ENCODE measurements around the gene ELMO1.

The ELMO1 gene

DNA sequence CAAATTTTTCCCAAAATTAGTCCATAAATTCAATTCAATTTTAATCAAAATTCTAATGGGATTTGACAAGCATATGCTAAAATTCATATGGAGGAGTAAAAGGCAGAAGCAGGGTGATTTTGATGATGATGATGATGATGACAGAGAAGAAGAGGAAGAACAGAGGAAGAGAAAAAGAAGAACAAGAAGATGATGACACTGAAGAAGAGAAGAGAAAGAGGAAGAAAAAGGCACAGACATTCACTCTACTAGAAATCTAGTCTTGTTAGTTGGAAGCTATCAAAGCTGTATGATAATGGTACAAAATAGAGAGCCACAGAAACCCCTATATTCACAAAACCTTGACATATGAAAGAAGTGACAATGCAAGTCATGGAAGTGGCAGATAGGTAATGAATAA is 157.9 kb downstream of the ELMO1 start:
- no peak for DNase-seq

GRCh38 chr7:37289781-37290180 is 158.9 kb downstream of the ELMO1 start:
- no peak for DNase-seq

GRCh38 chr7:37289367-37289766 is 159.3 kb downstream of the ELMO1 start:
- no peak for DNase-seq

DNA sequence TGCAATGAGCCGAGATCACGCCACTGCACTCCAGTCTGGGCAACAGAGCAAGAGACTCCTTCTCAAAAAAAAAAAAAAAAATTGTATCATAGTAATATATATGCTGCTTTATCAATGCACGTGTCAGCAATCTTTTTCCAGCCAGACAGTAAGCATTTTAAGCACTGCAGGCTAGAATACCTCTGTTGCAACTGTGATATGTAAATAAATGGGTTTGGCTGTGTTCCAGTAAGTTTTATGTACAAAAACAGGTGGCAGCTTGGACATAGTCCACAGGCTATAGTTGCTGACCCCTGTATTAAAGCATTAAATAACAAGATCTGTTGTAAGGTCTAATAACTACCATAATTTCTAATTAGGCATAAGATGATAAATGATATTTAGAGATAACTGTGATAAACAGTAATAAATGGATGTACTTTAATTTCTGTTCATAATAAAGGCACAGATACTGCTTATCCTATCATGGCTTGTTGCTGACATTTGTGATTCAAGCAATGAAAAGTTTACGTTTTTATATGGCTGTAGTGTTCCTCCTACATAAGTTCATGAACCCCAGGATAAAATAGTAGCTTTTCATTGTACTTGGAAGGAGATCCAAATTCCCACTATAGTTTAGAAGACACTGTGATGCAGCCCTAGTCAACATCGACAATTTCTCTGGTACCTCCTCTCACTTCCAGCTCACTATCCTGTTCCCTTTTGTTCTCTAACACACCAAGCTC is 161.4 kb downstream of the ELMO1 start:
- no peak for DNase-seq

GRCh38 chr7:37286454-37286832 is 162.2 kb downstream of the ELMO1 start:
- no peak for DNase-seq

DNA sequence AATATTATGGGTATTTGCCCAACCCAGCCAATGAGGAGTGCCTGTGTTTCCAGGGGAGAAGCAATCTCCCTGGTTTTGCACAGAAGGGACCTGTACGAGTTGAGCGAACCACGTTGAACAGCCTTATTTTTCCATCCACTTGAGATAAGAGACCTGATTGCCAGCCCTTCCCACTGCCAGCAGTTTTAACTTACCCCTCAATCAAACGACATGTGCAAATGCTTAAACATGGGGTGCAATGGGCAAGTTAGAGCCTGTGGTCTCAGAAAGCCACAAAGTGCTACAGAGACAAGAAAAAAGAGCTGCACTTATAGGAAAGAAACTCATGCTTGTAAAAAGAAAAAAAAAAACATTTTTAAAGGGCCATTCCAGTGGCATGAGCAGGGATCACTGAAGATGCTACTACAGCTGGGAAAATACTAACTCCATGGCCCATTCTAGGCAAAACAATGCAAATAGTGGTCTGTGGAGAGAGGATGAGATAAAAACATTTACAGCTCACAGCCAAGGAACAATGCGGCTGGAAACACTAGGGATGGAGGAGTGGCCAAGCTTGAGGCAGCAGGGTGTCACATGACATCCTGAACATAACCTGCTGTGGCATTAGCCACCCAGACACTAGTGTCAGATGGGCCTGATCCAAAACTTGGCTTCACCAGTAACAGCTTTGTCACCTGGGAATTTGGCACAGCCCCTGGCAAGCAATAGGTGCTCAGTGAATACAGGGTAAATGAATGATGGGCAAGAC is 162.8 kb downstream of the ELMO1 start:
- no peak for DNase-seq

- no peak for DNase-seq
These were observed 163.8 kb downstream of the ELMO1 start for GRCh38 chr7:37284805-37285231.

- no peak for DNase-seq
These were observed 164.4 kb downstream of the ELMO1 start for GRCh38 chr7:37284285-37284684.

GRCh38 chr7:37283716-37284115 is 164.9 kb downstream of the ELMO1 start:
- no peak for DNase-seq

- no peak for DNase-seq
These were observed 165.7 kb downstream of the ELMO1 start for GRCh38 chr7:37282927-37283326.

DNA sequence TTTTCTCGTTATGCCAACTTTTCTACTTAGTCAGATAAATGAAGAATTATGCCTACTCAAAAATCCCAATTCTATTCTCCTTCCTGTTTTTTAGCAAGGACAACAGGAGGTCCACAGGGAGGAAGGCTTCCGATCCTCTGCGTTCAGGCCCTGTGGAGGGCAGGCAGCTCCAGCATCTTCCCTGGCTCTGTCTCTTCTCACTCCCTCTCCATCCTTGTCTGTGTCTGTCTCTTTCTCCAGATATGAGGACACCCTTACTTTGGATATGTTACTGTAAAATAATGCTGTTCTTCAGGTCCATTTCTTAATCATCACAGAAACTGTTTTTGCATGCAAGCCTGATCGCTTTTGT is 166.6 kb downstream of the ELMO1 start:
- no peak for DNase-seq

GRCh38 chr7:37281368-37282092 is 167.1 kb downstream of the ELMO1 start:
- no peak for DNase-seq

DNA sequence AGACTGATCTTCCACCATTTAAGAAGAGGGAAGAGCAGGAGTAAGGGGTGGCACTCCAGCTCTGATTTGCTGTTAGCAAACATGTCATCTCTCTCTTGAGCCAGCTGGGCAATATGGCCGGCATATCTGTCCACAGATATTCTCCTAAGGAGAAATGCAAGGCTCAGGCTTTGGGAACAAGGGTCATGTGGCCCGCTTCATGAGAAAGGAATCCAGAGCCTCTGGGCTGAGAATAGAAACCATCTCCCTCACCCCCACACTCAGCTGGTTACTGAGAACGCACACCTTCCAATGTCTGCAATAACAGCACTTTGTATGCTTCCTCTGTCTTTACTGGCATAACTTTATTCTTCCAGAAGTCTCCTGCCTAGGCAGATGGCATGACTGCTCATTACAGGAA is 171.2 kb downstream of the ELMO1 start:
- DNase-seq: no peak

DNA sequence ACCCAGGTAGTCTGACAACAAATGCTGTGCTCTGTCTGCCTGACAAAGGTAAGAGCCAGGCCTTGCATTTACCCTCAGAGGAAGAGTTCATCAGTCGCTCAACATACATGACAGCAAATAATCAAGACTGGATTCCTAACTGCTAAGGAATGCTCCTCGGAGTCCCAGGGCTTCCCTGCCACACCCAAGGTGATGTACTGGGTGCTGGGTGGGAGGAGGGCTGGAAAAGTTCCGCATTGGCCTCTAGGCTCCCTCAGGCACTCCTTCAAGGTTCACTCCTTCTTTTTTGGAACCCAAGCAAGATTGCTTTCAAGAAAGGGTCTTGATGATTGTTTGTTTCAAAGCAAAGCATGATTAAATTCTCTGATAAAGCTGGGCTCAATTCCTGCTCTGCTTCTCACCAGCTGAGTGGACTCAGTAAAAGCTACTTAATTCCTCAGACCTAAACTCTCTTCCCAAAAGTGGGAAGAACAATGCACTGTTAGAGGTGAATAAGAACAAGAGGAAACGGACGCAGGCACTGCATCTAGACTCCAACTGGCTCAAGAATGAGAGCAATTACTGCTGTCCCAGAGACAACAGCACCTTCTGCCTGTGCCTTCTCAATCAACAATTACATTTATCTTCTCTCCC is 173.5 kb downstream of the ELMO1 start:
- DNase-seq: no peak

DNA sequence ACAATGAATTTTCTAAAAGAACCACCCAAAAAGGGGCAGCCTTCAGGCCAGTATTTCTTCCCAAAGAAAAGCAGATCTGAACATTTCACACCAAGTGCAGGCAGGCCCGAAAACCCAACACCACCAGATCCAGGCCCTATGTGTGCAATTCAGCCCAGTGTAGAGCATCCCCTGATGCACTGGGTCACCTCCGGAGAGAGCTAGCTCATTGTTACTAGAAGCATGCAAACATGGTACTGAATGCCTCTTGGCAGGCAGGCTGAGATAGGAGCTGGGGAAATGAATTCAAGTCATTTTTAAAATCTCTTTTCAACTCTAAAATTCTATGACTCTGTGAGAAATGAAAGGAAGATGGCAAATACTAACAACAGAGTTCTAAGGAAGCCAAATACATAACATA is 174.8 kb downstream of the ELMO1 start:
- no peak for DNase-seq

GRCh38 chr7:37269711-37270508 is 178.8 kb downstream of the ELMO1 start:
- DNase-seq: no peak

DNA sequence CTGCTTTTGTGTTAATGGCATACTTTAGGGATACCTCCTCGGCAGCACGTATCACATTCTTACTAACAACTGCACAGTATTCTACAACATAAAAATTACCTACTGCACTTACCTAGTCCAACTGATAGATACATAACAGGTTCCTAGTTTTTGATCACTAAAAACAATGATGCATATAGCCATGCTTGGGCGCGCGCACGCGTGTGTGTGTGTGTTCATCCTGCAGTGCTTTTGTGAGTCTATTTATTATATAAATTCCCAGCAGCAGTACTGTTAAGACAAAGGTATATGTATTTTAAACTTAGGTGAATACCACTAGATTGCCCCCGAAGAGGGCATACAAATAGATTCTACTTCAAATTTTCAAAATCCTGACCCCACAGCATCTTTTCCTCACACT is 181.4 kb downstream of the ELMO1 start:
- DNase-seq: no peak

- DNase-seq: no peak
These were observed 182.8 kb downstream of the ELMO1 start for GRCh38 chr7:37265876-37266275.

DNA sequence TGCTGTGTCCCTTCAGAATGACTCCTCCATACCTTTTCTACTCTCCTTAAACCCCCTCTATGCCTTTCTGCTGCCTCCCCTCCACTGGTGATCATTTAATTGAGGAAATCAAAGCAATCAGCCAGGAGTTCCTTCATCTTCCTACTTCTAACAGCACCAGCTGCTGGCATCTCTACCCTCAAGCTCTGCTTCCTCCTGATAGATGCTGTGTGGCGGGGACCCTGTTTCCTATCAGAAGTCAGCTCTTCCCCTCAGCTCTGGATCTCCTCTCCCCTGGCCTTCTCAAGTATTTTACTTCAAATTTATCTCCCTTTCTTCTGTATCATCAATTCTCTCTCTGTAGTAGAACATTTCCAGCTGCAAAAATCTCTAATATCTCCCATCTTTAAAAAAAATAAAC is 183.7 kb downstream of the ELMO1 start:
- no peak for DNase-seq

GRCh38 chr7:37262181-37262580 is 186.5 kb downstream of the ELMO1 start:
- no peak for DNase-seq

- DNase-seq: no peak
These were observed 189.3 kb downstream of the ELMO1 start for GRCh38 chr7:37259319-37259821.

- DNase-seq: no peak
These were observed 192.0 kb downstream of the ELMO1 start for GRCh38 chr7:37256631-37257030.
